Amygdala (tissue), 56 donors: ENCODE measurements around the gene TTBK1.

Source experiments
- DNase-seq, 56 donors: peaks; one replicate each; lab custom pipeline; 2025; lab: John Stamatoyannopoulos, UW

Gene TTBK1

GRCh38 chr6:43331891-43332290, 88.6 kb downstream of the TTBK1 start:
- no peak for DNase-seq

- no peak for DNase-seq
Measured at GRCh38 chr6:43334466-43335095, 91.3 kb downstream of the TTBK1 start.

GRCh38 chr6:43335469-43335868, 92.2 kb downstream of the TTBK1 start:
- DNase-seq: no peak

GRCh38 chr6:43336382-43336781, 93.1 kb downstream of the TTBK1 start:
- peak in 3 of 56 donors; percentile 1 to 7 (median 4) for DNase-seq
